RWPE2 (cell line): ENCODE measurements around the gene ZNF579.

Experiments used
- ATAC-seq: fragments of 200-7000 bp; cut with Tn5 transposase; 3 replicates; pipeline ENCODE4 v1.9.1; 2021; ENCODE audit warnings: low read depth
- DNase-seq: peaks from one replicate; pipeline ENCODE4 v3.0.0-alpha.2; 2020; ENCODE audit warnings: low spot score
- H3K27ac ChIP-seq: fragments of 450-650 bp; 2 replicates; pipeline ENCODE4 v1.5.1; 2017; ENCODE audit warnings: mild to moderate bottlenecking; ENCODE audit not compliant: poor library complexity, severe bottlenecking
- H3K27me3 ChIP-seq: fragments of 250-450 bp; sonication (Bioruptor Pico); 2 replicates; pipeline ENCODE4 v1.5.1; 2021; ENCODE audit warnings: mild to moderate bottlenecking, moderate library complexity; ENCODE audit not compliant: insufficient read depth, poor library complexity, severe bottlenecking
- H3K36me3 ChIP-seq: fragments of 250-450 bp; sonication (Bioruptor Pico); 2 replicates; pipeline ENCODE4 v1.5.1; 2020; ENCODE audit warnings: low read depth, mild to moderate bottlenecking, moderate library complexity
- H3K4me1 ChIP-seq: fragments of 250-450 bp; sonication (Bioruptor Pico); 2 replicates; pipeline ENCODE4 v1.5.1; 2021; ENCODE audit warnings: mild to moderate bottlenecking, moderate library complexity; ENCODE audit not compliant: insufficient read depth, poor library complexity, severe bottlenecking
- H3K4me3 ChIP-seq: fragments of 250-450 bp; sonication (Bioruptor Pico); 2 replicates; pipeline ENCODE4 v1.5.1; 2021; ENCODE audit warnings: mild to moderate bottlenecking, moderate library complexity; ENCODE audit not compliant: severe bottlenecking
- H3K9me3 ChIP-seq: fragments of 250-450 bp; sonication (Bioruptor Pico); 2 replicates; pipeline ENCODE4 v1.5.1; 2021; ENCODE audit warnings: mild to moderate bottlenecking, moderate library complexity; ENCODE audit not compliant: severe bottlenecking
- TF ChIP-seq, protein P1 (sequence below): fragments of 450-650 bp; IDR thresholded peaks from one replicate; pipeline ENCODE4 v1.5.1; 2017; ENCODE audit warnings: mild to moderate bottlenecking, moderate library complexity; ENCODE audit not compliant: poor library complexity, severe bottlenecking

Gene ZNF579

DNA sequence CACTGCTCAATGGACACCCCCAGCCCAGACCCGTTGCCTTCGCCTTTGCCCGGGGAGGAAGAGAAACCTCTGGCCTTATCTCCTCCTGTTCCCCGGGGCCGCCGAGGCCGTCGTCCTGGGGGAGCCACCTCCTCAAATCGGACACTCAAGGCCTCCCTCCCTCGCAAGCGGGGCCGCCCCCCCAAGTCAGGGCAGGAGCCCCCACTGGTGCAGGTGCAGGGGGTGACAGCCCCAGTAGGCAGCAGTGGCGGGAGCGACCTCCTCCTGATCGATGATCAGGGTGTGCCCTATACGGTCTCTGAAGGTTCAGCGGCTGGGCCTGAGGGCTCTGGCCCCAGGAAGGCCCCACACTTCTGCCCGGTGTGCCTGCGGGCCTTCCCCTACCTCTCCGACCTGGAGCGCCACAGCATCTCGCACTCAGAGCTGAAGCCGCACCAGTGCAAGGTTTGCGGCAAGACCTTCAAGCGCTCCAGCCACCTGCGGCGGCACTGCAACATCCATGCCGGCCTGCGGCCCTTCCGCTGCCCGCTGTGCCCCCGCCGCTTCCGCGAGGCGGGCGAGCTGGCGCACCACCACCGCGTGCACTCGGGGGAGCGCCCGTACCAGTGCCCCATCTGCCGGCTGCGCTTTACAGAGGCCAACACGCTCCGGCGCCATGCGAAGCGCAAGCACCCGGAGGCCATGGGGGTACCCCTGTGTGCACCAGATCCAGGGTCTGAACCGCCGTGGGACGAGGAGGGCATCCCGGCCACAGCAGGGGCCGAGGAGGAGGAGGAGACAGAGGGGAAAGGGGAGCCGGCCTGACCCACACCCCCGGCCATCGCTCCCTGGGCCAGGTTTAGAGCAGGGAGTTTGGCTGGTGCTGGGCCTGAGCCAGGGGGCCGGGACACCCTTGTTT lies 21.7 kb upstream of the ZNF579 start:
- ATAC-seq (no peak), DNase-seq (no peak)
- TF ChIP-seq, protein P1, sequence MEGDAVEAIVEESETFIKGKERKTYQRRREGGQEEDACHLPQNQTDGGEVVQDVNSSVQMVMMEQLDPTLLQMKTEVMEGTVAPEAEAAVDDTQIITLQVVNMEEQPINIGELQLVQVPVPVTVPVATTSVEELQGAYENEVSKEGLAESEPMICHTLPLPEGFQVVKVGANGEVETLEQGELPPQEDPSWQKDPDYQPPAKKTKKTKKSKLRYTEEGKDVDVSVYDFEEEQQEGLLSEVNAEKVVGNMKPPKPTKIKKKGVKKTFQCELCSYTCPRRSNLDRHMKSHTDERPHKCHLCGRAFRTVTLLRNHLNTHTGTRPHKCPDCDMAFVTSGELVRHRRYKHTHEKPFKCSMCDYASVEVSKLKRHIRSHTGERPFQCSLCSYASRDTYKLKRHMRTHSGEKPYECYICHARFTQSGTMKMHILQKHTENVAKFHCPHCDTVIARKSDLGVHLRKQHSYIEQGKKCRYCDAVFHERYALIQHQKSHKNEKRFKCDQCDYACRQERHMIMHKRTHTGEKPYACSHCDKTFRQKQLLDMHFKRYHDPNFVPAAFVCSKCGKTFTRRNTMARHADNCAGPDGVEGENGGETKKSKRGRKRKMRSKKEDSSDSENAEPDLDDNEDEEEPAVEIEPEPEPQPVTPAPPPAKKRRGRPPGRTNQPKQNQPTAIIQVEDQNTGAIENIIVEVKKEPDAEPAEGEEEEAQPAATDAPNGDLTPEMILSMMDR: no peak
- Histone ChIP-seq H3K36me3 (peaks cover 13% of the 10 kb centered on the region), H3K9me3 (no peaks in the 10 kb centered on the region), H3K27ac (peak overlapping the region; percentile 83), H3K27me3 (no peaks in the 10 kb centered on the region), H3K4me1 (peaks cover 15% of the 10 kb centered on the region), H3K4me3 (no peak overlapping the region)

GRCh38 chr19:55601084-55601483 lies 20.4 kb upstream of the ZNF579 start:
- DNase-seq (no peak), ATAC-seq (no peak)
- TF ChIP-seq, protein P1: no peak
- H3K4me3 ChIP-seq: peak overlapping the region; percentile 67
- peak overlapping the region; percentile 83 for H3K27ac ChIP-seq
- H3K4me1 ChIP-seq: peaks cover 9% of the 10 kb centered on the region
- H3K9me3 ChIP-seq: no peaks in the 10 kb centered on the region
- H3K27me3 ChIP-seq: no peaks in the 10 kb centered on the region
- peaks cover 12% of the 10 kb centered on the region; the same call in 1 of the 2 replicates for H3K36me3 ChIP-seq

DNA sequence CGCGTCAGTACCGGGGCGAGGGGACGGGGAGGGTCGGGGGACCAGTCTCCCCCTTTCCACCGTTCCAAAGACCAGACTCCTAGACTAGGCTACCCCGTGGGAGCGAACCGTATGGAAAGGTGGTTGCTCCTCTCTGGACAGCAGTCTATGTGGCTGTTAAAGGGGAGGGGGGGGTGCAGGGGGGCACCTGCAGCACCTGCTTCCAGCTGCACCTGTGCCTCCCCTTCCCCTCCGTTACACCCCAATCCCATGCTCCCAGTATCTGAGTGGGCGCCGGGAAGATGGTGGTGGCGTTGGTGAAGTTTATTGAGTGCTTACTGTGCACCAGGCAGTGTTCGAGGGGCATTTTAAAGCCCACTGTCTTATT lies 20.0 kb upstream of the ZNF579 start:
- H3K4me3 ChIP-seq: peak overlapping the region; percentile 67
- TF ChIP-seq, protein P1: no peak
- H3K27ac ChIP-seq: peak overlapping the region; percentile 83
- no peak for ATAC-seq
- peaks cover 15% of the 10 kb centered on the region for H3K36me3 ChIP-seq
- no peaks in the 10 kb centered on the region for H3K9me3 ChIP-seq
- peaks cover 9% of the 10 kb centered on the region for H3K4me1 ChIP-seq
- no peak for DNase-seq
- H3K27me3 ChIP-seq: no peaks in the 10 kb centered on the region

- DNase-seq (no peak), ATAC-seq (peak; percentile 59)
- H3K9me3 ChIP-seq: no peaks in the 10 kb centered on the region
- peak within 1 kb of the TSS; percentile 83 for H3K27ac ChIP-seq
- H3K27me3 ChIP-seq: no peaks in the 10 kb centered on the region
- peak within 1 kb of the TSS; percentile 67 for H3K4me3 ChIP-seq
- H3K4me1 ChIP-seq: peaks cover 9% of the 10 kb centered on the region
- peaks cover 21% of the 10 kb centered on the region for H3K36me3 ChIP-seq
- TF ChIP-seq, protein P1: no peak
These were observed 19.4 kb upstream of the ZNF579 start, which contains the start of gene ZNF524 for GRCh38 chr19:55599842-55600661. TSS of gene ZNF524 (plus strand) at chr19:55600288. CDS start at chr19:55602113, 1,825 bp downstream.
